ENCODE results near the gene GNB2. TPM values are rescaled to one million over a fixed set of nuclear protein-coding genes. Genes with fewer than 3 reads are reported as not detected.

Gene GNB2
- polyA plus RNA-seq (ENCODE audit: insufficient read length) = 162 TPM
- long read RNA-seq, donor 1, transcript GNB2-202 (9 exons, 1,524 nt) = minor isoform, 7 of 187 reads
- long read RNA-seq, donor 1, transcript GNB2-201 (10 exons, 1,878 nt) = major isoform, 145 of 187 reads
- long read RNA-seq, donor 1, partial matches to known transcripts = 32 of 187 reads
- long read RNA-seq, donor 1, other reads (novel, unspliced or antisense) = 0 of 187 reads
- long read RNA-seq, donor 2, transcript GNB2-201 (10 exons, 1,878 nt) = major isoform, 87 of 89 reads
- long read RNA-seq, donor 2, partial matches to known transcripts = 0 of 89 reads
- long read RNA-seq, donor 2, other reads (novel, unspliced or antisense) = 0 of 89 reads
- long read RNA-seq, donor 3, transcript GNB2-201 (10 exons, 1,878 nt) = major isoform, 46 of 51 reads
- long read RNA-seq, donor 3, partial matches to known transcripts = 0 of 51 reads
- long read RNA-seq, donor 3, other reads (novel, unspliced or antisense) = 0 of 51 reads
- long read RNA-seq, donor 4, partial matches to known transcripts = 0 of 5 reads
- long read RNA-seq, donor 4, other reads (novel, unspliced or antisense) = 0 of 5 reads
- long read RNA-seq, donor 5, transcript GNB2-202 (9 exons, 1,524 nt) = minor isoform, 11 of 256 reads
- long read RNA-seq, donor 5, transcript GNB2-201 (10 exons, 1,878 nt) = major isoform, 124 of 256 reads
- long read RNA-seq, donor 5, partial matches to known transcripts = 120 of 256 reads
- long read RNA-seq, donor 5, other reads (novel, unspliced or antisense) = 0 of 256 reads
- long read RNA-seq, donor 6, transcript GNB2-201 (10 exons, 1,878 nt) = major isoform, 102 of 106 reads
- long read RNA-seq, donor 6, partial matches to known transcripts = 0 of 106 reads
- long read RNA-seq, donor 6, other reads (novel, unspliced or antisense) = 0 of 106 reads
- long read RNA-seq, donor 7, transcript GNB2-202 (9 exons, 1,524 nt) = minor isoform, 12 of 135 reads
- long read RNA-seq, donor 7, transcript GNB2-201 (10 exons, 1,878 nt) = major isoform, 87 of 135 reads
- long read RNA-seq, donor 7, partial matches to known transcripts = 33 of 135 reads
- long read RNA-seq, donor 7, other reads (novel, unspliced or antisense) = 0 of 135 reads
- long read RNA-seq, donor 8, transcript GNB2-201 (10 exons, 1,878 nt) = major isoform, 27 of 29 reads
- long read RNA-seq, donor 8, partial matches to known transcripts = 0 of 29 reads
- long read RNA-seq, donor 8, other reads (novel, unspliced or antisense) = 0 of 29 reads

- DNase-seq = peak; percentile 99
These were observed at the start of gene GNB2 for GRCh38 chr7:100673302-100673941. Gene GNB2, plus strand, starts transcription at chr7:100673740. Its CDS starts 2,526 bp downstream, at chr7:100676266.

GRCh38 chr7:100623951-100624824 is 49.4 kb upstream of the GNB2 start:
- no peak for DNase-seq

DNA sequence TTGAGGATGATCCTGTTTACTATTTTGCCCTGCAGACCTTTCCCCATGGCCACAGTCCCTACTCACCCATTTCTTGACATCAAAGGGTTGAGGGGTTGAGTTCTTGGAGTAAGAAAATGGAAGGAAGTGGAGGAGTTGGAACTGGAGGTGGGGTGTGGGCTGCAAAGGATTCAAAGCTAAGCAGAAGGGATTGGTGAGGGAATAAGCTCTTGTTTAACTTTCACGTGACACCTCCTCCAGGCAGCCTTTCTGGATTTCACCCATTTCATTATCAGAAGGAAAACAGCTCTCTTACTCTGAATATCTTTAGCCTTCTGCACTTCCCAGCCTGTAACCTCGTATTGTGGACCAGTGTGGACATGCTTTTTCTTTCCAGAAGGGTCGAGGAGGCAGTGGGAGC is 47.5 kb upstream of the GNB2 start:
- no peak for DNase-seq

DNA sequence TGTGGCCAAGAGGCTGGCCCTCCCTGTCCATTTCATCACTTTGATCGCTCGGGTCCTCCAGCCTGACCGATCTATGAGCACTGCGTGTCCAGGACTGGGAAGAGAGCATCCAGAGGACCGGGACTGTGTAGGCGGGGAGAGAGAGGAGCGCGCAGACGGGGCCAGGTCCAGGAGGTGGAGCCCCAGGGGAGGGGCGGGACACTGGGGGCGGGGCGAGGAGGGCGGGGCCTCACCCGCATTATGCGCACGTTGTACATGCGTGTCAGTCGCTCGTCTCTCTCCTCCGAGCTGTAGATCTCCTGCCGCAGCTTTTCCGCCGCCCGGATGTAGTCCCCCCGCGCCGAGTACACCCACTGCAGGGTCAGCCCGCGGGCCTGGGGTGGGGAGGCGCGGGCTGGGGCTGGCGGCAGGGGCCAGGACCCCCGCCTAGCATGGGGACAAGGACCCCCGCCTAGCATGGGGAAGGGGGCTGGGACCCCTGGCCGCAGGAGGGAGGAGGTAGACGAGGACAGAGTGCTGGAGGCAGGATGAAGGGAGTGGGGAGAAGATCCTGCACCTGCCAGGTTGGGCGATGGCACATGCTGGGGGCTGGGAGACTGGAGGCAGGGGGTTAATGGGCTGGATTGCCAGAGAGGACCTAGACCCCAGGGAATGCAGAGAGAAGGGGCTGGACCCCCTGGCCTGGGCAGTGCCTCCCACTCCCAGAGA is 46.9 kb upstream of the GNB2 start:
- DNase-seq = peak; percentile 60

- no peak for DNase-seq
These were observed 46.3 kb upstream of the GNB2 start for GRCh38 chr7:100627238-100627549.

DNA sequence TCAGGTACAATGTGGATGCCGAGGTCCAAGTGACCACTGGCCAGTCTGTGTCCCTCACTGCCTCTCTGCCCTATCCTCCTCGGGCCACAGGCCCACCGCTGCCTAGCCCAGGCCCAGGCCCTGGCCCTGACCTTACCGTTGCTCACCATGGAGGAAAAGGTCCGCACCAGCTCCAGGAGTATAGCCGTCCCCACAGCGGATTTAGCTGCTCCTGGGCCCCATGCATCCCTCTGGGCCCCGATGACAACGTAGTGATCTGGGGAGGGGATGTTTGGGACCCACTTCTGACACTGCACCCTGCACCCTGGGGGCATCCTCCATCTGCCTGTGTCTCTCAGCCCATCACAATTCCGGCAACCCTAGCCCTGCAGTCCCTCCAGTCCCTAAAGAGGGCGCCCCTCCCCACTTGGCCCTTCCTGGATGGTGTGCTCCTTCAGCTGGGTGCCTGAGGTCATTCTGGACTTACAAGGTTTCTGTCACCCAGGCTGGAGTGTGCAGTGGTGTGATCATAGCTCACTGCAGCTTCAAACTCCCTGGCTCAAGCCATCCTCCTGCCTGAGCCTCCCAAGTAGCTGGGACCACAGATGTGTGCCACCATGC is 44.3 kb upstream of the GNB2 start:
- DNase-seq = no peak

GRCh38 chr7:100630066-100630465 is 43.5 kb upstream of the GNB2 start:
- DNase-seq = no peak

GRCh38 chr7:100632951-100633717 is 40.4 kb upstream of the GNB2 start:
- no peak for DNase-seq

GRCh38 chr7:100639995-100640516 is 33.5 kb upstream of the GNB2 start:
- DNase-seq = no peak

- DNase-seq = no peak
These were observed 32.8 kb upstream of the GNB2 start for GRCh38 chr7:100640517-100641440.

- DNase-seq = no peak
These were observed 32.1 kb upstream of the GNB2 start, which contains the start of gene TFR2 for GRCh38 chr7:100641463-100641859. Gene TFR2, minus strand, starts transcription at chr7:100641552. Its CDS starts 43 bp downstream, at chr7:100641509.

DNA sequence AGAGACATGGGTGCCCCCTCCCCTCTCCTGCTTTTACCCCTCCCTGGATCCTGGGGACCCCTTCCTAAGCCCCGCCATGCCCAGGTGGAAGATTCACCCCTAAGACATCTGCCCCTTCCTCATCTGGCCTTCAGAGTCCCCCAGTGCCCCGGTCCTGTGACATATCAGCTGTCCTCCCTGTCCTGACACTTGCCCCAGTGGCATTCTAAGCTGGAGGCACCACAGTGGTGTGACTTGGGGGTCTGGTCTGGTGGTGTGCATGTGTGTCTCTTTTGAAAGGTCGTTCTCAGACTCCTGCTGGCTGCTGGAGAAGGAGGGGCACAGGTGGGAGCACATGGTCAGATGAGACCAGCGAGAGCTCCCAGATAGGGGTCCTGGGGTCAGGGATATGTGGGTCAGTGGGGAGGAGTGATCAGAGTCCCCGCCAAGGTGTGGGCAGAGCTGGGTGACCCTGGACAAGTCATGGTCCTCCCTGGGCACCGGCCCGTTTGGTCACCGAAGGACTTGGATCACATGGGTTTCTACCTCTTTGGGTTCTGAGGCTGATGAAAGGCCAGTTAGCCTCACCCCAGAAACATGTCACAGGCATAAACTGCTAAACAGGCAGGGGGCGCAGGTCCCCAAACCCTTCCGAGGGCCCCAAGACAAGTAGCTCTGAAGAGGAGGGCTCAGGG is 31.5 kb upstream of the GNB2 start:
- no peak for DNase-seq

- DNase-seq = no peak
These were observed 31.0 kb upstream of the GNB2 start for GRCh38 chr7:100642534-100642907.

DNA sequence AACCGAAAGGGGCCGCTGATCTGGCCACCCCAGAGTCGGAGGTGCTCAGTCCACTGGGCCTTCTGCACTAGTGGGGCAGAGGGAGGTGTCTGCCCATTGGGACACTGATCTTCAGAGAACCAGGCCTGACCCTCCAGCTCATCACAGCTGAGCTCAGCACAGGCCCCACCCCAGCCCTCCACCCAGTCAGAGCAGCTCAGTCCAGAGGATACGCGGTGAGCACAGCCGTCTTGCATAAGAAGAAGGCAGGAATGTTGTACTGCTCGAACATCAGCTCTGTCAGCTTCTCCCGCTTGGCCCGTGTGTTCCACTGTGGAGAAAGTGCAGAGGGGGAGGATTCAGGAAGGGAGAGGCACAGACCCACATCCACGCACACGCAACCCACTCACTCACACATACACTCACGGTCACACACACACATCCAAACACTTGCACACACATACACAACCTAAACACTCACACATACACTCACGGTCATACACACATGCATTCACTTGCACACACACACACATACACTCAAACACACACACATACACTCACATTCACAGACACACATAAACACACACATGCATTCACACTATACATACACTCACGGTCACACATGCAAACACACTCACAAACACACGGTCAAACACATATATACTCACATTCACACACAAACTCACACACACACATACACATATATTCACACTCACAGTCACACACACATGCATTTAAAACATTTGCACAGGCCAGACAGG is 23.5 kb upstream of the GNB2 start:
- no peak for DNase-seq

DNA sequence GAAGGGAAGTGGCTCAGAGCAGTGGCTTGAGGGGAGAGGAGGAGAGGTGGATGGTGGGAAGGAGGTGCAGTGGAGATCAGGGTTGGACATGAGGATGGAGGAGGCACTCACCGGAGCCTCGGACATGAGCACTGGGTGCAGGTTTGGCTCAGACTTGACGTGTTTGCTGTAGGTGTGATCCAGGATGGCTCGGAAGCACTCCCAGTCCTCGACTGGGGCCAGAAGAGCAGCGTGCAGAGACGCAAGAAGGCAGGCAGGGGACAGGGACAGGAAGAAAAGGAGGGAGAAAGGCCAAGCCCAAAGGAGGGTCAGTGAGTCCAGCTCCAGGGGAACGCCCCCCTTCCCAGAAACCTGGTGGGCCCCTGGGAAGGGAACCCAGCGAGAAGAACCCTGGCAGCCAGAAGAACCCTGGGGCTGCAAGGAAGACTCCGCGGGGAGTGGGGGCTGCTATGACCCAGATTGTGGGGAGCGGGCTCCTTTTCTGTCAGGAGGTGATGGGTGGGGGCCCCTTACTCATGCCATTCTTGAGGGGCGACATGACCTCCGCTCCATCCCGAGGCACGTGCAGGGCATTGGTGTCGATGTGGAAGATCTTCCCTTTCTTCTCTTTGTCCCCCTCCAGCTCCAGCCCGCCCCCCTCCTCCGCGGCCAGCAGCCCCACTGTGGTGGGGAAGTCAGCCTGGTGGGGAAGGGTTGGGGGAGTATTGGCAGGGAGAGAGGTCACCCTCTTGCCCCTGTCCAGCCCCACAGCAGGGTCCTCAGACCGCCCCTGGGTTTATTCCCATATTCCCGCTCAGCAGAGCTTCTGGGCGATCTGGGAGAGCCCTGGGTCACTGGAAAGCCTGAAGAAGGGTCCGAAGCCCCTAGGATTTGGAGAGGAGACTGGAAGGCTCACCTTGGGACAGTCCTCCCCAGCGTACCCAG is 18.4 kb upstream of the GNB2 start:
- no peak for DNase-seq
